Vagina (tissue), 2 donors: ENCODE results near the gene BPIFB6. TPM values are rescaled to one million over a fixed set of nuclear protein-coding genes. Genes with fewer than 3 reads are reported as not detected.

Experiments used
- DNase-seq, 2 donors: peaks; one replicate each; pipeline ENCODE4 v3.0.0-alpha.2; 2017; ENCODE audit errors: extremely low spot score in 2 of 2
- H3K27ac ChIP-seq: fragments of 200-600 bp; sonication (generic); one replicate; pipeline ENCODE4 v1.5.1; 2019
- H3K27me3 ChIP-seq: fragments of 200-600 bp; sonication (generic); one replicate; pipeline ENCODE4 v1.5.1; 2019
- H3K36me3 ChIP-seq, 2 donors: fragments of 200-600 bp; sonication (generic); one replicate each; pipeline ENCODE4 v1.5.1; 2017 to 2019
- H3K4me1 ChIP-seq: fragments of 200-600 bp; sonication (generic); one replicate; pipeline ENCODE4 v1.5.1; 2019
- H3K4me3 ChIP-seq, 2 donors: fragments of 200-600 bp; sonication (generic); 1 replicate in 1 of 2; 2 replicates in 1 of 2; pipeline ENCODE4 v1.5.1; 2016 to 2019
- H3K9me3 ChIP-seq: fragments of 200-600 bp; sonication (generic); one replicate; pipeline ENCODE4 v1.5.1; 2019
- CTCF ChIP-seq, 3 experiments: fragments of 450-650 bp in 2 of 3; fragments of 200-600 bp in 1 of 3; sonication (generic) in 1 of 3; IDR thresholded peaks; one replicate each; pipeline ENCODE4 v1.5.1; 2017 to 2019; ENCODE audit warnings: antibody characterized with exemption in 3 of 3, mild to moderate bottlenecking in 2 of 3, moderate library complexity in 2 of 3
- POLR2A ChIP-seq, 2 donors: fragments of 450-650 bp; IDR thresholded peaks; one replicate each; pipeline ENCODE4 v1.6.1; 2017; ENCODE audit warnings: antibody characterized with exemption in 2 of 2, mild to moderate bottlenecking in 2 of 2, moderate library complexity in 2 of 2
- POLR2AphosphoS5 ChIP-seq, 2 donors: sonication (generic); formaldehyde crosslinking; IDR thresholded peaks; one replicate each; pipeline ENCODE4 v1.9.0; 2017; ENCODE audit warnings: antibody characterized with exemption in 2 of 2, mild to moderate bottlenecking in 2 of 2, low read depth in 1 of 2; ENCODE audit not compliant: insufficient read depth in 1 of 2
- intact Hi-C: fragments of 100-400 bp; cut with DNase I; formaldehyde crosslinking; loops from one replicate; pipeline ENCODE4 v1.15.1; 2023
- total RNA-seq: library from RNA; depleted of rRNA; stranded (reverse); fragments of >200 nt; gene quantifications from one replicate; pipeline ENCODE4 v1.2.3, GENCODE V29; 2016

BPIFB6 gene
- total RNA-seq, 1 donor from 2014 or later, result not detected

GRCh38 chr20:32984631-32985354, 46.7 kb upstream of the BPIFB6 start:
- Histone ChIP-seq H3K4me3 (no peak overlapping the region), H3K27ac (no peak overlapping the region), H3K36me3 (no peaks in the 10 kb centered on the region), H3K4me1 (no peaks in the 10 kb centered on the region), H3K9me3 (no peaks in the 10 kb centered on the region), H3K27me3 (no peaks in the 10 kb centered on the region)
- intact Hi-C loops, result no loop called here
- TF ChIP-seq POLR2AphosphoS5 (IDR thresholded peaks at IDR 0.05; ENCODE audit: insufficient read depth in 1 of 2, low read depth in 1 of 2), result no peak
- no peak for TF ChIP-seq CTCF (IDR thresholded peaks at IDR 0.05)
- TF ChIP-seq POLR2A (IDR thresholded peaks at IDR 0.05), result no peak
- no peak for DNase-seq

- DNase-seq, result no peak
- Histone ChIP-seq H3K27me3 (no peaks in the 10 kb centered on the region), H3K9me3 (no peaks in the 10 kb centered on the region), H3K4me1 (no peaks in the 10 kb centered on the region), H3K36me3 (no peaks in the 10 kb centered on the region), H3K27ac (no peak overlapping the region), H3K4me3 (no peak overlapping the region)
- TF ChIP-seq POLR2A (IDR thresholded peaks at IDR 0.05) (no peak), CTCF (IDR thresholded peaks at IDR 0.05) (no peak), POLR2AphosphoS5 (IDR thresholded peaks at IDR 0.05; ENCODE audit: insufficient read depth in 1 of 2, low read depth in 1 of 2) (no peak)
- intact Hi-C loops, result no loop called here
Measured at GRCh38 chr20:32985596-32985995, 45.9 kb upstream of the BPIFB6 start.

- no peak for DNase-seq
- H3K4me3 ChIP-seq, result no peak overlapping the region
- H3K27me3 ChIP-seq, result no peaks in the 10 kb centered on the region
- no peak overlapping the region for H3K27ac ChIP-seq
- H3K4me1 ChIP-seq, result no peaks in the 10 kb centered on the region
- no peaks in the 10 kb centered on the region for H3K36me3 ChIP-seq
- intact Hi-C loops, result no loop called here
- no peaks in the 10 kb centered on the region for H3K9me3 ChIP-seq
- no peak for TF ChIP-seq CTCF (IDR thresholded peaks at IDR 0.05)
- no peak for TF ChIP-seq POLR2AphosphoS5 (IDR thresholded peaks at IDR 0.05; ENCODE audit: insufficient read depth in 1 of 2, low read depth in 1 of 2)
- no peak for TF ChIP-seq POLR2A (IDR thresholded peaks at IDR 0.05)
Measured at GRCh38 chr20:32986331-32986966, 45.0 kb upstream of the BPIFB6 start.

GRCh38 chr20:32987044-32987825, 44.2 kb upstream of the BPIFB6 start:
- Histone ChIP-seq H3K4me1 (no peaks in the 10 kb centered on the region), H3K27me3 (no peaks in the 10 kb centered on the region), H3K4me3 (no peak overlapping the region), H3K36me3 (no peaks in the 10 kb centered on the region), H3K27ac (no peak overlapping the region), H3K9me3 (no peaks in the 10 kb centered on the region)
- DNase-seq, result no peak
- TF ChIP-seq POLR2AphosphoS5 (IDR thresholded peaks at IDR 0.05; ENCODE audit: insufficient read depth in 1 of 2, low read depth in 1 of 2), result no peak
- TF ChIP-seq POLR2A (IDR thresholded peaks at IDR 0.05), result no peak
- no peak for TF ChIP-seq CTCF (IDR thresholded peaks at IDR 0.05)
- intact Hi-C loops, result no loop called here
